Measurements from ENCODE around the gene GATAD2B. TPM values are rescaled to one million over a fixed set of nuclear protein-coding genes. Genes with fewer than 3 reads are reported as not detected.

The GATAD2B gene
- 10 to 100 TPM; 53.6 to 57.5 TPM for total RNA-seq

- CTCF ChIA-PET = interaction anchor here (0.6 to 5.2 kb wide), 6 partner anchors 22 to 225 kb away, joined by 3 to 28 read pairs (median 4); partner anchors contain the start of genes DENND4B and RPS27
- POLR2A ChIA-PET = interaction anchor here (0.6 to 3.2 kb wide), 13 partner anchors 17 to 1966 kb away, joined by 3 to 32 read pairs (median 5); partner anchors contain the start of genes DENND4B, JTB, RPS27 and SLC39A1
These were observed at the start of gene GATAD2B for GRCh38 chr1:153922972-153923925. Gene GATAD2B (minus strand): TSS chr1:153922972. CDS start chr1:153828347, 94,625 bp downstream.

GRCh38 chr1:153970346-153970745, 47.6 kb upstream of the GATAD2B start:
- ChIA-PET CTCF (interaction anchor here (0.7 to 1.0 kb wide), 2 partner anchors 24 to 384 kb away, joined by 3 to 6 read pairs; no protein-coding TSS in a partner anchor), POLR2A (no interaction called here)

- POLR2A ChIA-PET = interaction anchor here (0.8 to 1.0 kb wide), 2 partner anchors 23 to 335 kb away, joined by 3 read pairs; partner anchors contain the start of genes CHTOP and DENND4B
- CTCF ChIA-PET = interaction anchor here (4.1 kb wide), 2 partner anchors 18 to 22 kb away, joined by 17 to 31 read pairs; partner anchors contain the start of genes DENND4B and RAB13
These were observed 46.2 kb upstream of the GATAD2B start for GRCh38 chr1:153968972-153969371.

GRCh38 chr1:153968408-153968807, 45.6 kb upstream of the GATAD2B start:
- ChIA-PET CTCF (interaction anchor here (2.8 to 4.1 kb wide), 3 partner anchors 9 to 21 kb away, joined by 17 to 31 read pairs (median 21); partner anchors contain the start of genes DENND4B, JTB and RAB13), POLR2A (interaction anchor here (0.8 to 3.8 kb wide), 4 partner anchors 8 to 334 kb away, joined by 3 to 37 read pairs (median 13); partner anchors contain the start of genes CHTOP, DENND4B, JTB and RPS27)

DNA sequence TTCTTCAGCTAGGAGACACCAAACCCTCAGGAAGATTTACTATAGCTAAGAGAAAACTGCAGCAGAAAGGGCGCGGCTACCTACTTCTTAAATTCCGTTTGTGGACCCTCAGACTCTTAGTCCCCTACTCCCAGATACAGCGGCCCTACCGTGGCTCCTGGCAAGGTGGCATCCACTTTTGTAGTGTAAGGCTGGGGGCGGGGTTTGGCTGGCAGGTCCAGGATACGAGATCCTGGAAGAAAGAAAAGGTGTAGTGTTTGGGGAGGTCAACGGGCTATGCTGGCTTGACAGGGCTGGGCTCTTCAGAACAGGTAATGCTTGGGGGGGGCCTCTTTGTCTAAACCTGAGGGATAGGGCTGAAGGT, 45.2 kb upstream of the GATAD2B start:
- CTCF ChIA-PET = interaction anchor here (1.0 to 4.1 kb wide), 8 partner anchors 10 to 290 kb away, joined by 3 to 31 read pairs (median 8); partner anchors contain the start of genes CRTC2, DENND4B, JTB and NPR1
- POLR2A ChIA-PET = interaction anchor here (0.8 to 3.8 kb wide), 7 partner anchors 9 to 334 kb away, joined by 3 to 37 read pairs (median 4); partner anchors contain the start of genes CHTOP, CRTC2, DENND4B and JTB

GRCh38 chr1:153967107-153967999, 44.6 kb upstream of the GATAD2B start, which contains the start of gene CREB3L4:
Gene CREB3L4 (plus strand): TSS chr1:153967902. CDS start chr1:153968526, 624 bp downstream.
- ChIA-PET CTCF (interaction anchor here (0.8 to 4.1 kb wide), 11 partner anchors 9 to 289 kb away, joined by 3 to 31 read pairs (median 5); partner anchors contain the start of genes CRTC2, DENND4B, JTB and NPR1), POLR2A (interaction anchor here (0.6 to 3.8 kb wide), 10 partner anchors 9 to 334 kb away, joined by 3 to 37 read pairs (median 6); partner anchors contain the start of genes CHTOP, CRTC2, DENND4B and JTB)

DNA sequence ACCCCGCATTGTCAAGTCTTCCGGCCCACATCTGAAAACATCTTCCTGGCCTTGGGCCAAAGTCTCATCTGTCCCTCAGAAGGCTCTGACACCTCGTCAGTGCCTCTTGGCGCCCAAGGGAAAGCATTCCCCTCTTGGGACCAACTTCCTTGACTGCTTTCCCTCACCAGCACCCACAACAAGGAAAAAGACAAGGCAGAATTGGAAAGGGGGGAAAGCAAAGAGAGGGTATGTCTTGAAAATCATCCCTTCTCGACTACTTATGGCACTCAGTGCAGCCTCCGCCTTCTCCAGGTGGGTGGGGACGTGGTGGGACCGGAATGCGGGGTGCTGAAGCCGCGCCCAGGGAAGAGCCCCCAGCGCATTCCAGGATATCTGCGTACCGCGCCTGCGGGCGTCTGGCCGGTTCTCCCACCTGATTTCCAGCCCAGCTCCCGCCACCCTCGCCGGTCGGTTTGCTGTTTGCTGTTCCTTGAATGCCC, 41.1 kb upstream of the GATAD2B start:
- ChIA-PET CTCF (interaction anchor here (0.9 to 2.5 kb wide), 4 partner anchors 12 to 22 kb away, joined by 4 to 18 read pairs (median 8); partner anchors contain the start of genes DENND4B, JTB and RAB13), POLR2A (interaction anchor here (0.6 to 2.2 kb wide), 5 partner anchors 8 to 160 kb away, joined by 4 to 21 read pairs (median 5); partner anchors contain the start of genes DENND4B and RPS27)

DNA sequence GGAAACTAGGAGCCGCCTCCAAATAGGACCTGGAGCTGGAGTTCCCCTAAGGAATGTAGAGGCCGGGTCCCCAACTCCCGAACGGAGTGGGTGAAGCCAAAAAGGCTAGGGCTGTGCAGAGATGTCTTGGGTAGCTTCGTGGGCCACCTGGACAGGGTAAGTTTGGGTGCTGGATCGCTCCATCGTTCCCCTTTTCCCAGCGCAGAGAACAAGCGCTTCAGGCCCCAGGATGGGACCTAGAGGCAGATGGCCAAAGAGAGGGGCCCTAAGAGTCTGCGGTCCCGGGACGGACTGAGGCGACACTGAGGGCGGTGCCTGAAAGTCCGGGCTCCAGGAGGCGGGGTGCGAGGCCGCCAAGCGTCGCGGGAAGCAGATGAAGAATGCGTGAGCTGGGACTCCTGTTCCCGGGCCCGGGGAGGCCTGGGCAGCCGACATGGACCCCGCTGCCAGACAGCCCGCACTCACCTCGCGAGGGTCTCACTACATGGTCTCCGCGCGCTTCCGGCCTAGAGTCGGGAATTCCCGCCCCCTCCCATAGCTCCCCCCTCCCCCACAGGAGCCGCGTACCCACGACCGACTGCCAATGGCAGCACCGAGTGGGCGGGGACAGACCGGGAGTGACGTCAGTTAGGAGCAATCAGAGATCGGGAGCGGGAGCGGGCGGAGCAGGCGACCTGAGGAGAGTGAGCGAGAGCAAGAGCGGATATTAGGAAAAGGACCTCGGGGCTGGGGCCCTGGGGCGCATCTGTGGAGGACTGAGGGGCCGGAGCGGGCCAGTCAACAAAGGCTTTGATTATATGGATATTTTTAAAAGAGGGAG, 40.5 kb upstream of the GATAD2B start, which contains the start of gene SLC39A1:
SLC39A1 (minus strand) TSS at position 508 of the 820 bp plus-strand sequence. CDS start 822 bp downstream, outside the sequence.
- CTCF ChIA-PET = interaction anchor here (0.9 to 2.5 kb wide), 6 partner anchors 9 to 23 kb away, joined by 3 to 18 read pairs (median 4); partner anchors contain the start of genes DENND4B, JTB and RAB13
- POLR2A ChIA-PET = interaction anchor here (0.6 to 2.2 kb wide), 10 partner anchors 9 to 328 kb away, joined by 3 to 21 read pairs (median 4); partner anchors contain the start of genes DENND4B, GATAD2B, JTB and RPS27

GRCh38 chr1:153962088-153963029, 39.6 kb upstream of the GATAD2B start:
- POLR2A ChIA-PET = interaction anchor here (0.9 to 2.2 kb wide), 4 partner anchors 15 to 39 kb away, joined by 8 to 21 read pairs (median 9); partner anchors contain the start of genes DENND4B, GATAD2B, JTB and RPS27
- CTCF ChIA-PET = interaction anchor here (0.9 to 2.5 kb wide), 6 partner anchors 8 to 24 kb away, joined by 3 to 18 read pairs (median 4); partner anchors contain the start of genes DENND4B, JTB and RAB13

- CTCF ChIA-PET = no interaction called here
- POLR2A ChIA-PET = no interaction called here
These were observed 38.6 kb upstream of the GATAD2B start for GRCh38 chr1:153961421-153961820.

DNA sequence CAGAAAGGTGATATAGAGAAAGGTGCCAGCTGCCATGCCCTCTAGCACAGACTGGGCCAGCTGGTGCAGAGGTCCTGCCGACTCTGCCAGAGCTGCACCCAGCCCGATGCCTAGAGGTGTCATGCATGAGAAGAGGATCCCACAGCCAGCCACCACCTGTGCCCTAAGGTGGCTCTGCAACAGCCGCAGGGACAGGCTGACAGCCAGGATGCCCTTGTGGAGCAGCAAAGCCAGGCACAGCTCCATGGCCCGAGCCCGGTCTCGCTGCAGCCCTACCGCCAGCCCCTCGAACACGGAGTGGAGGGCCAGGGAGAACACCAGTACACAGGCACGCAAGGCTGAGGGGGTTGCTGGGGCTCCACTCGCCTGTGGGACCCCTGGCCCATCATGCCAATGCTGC, 37.4 kb upstream of the GATAD2B start:
- ChIA-PET POLR2A (no interaction called here), CTCF (no interaction called here)

- ChIA-PET POLR2A (no interaction called here), CTCF (interaction anchor here (1.5 to 1.6 kb wide), 2 partner anchors 9 to 19 kb away, joined by 4 to 5 read pairs; partner anchors contain the start of gene JTB)
These were observed 36.7 kb upstream of the GATAD2B start for GRCh38 chr1:153959454-153959853.

- POLR2A ChIA-PET = interaction anchor here (1.0 to 3.6 kb wide), 3 partner anchors 9 to 13 kb away, joined by 3 to 22 read pairs (median 8); partner anchors contain the start of genes CREB3L4 and DENND4B
- CTCF ChIA-PET = interaction anchor here (1.5 to 2.1 kb wide), 4 partner anchors 8 to 19 kb away, joined by 4 to 8 read pairs (median 6); partner anchors contain the start of genes CREB3L4, DENND4B and JTB
These were observed 36.1 kb upstream of the GATAD2B start for GRCh38 chr1:153958961-153959260.

DNA sequence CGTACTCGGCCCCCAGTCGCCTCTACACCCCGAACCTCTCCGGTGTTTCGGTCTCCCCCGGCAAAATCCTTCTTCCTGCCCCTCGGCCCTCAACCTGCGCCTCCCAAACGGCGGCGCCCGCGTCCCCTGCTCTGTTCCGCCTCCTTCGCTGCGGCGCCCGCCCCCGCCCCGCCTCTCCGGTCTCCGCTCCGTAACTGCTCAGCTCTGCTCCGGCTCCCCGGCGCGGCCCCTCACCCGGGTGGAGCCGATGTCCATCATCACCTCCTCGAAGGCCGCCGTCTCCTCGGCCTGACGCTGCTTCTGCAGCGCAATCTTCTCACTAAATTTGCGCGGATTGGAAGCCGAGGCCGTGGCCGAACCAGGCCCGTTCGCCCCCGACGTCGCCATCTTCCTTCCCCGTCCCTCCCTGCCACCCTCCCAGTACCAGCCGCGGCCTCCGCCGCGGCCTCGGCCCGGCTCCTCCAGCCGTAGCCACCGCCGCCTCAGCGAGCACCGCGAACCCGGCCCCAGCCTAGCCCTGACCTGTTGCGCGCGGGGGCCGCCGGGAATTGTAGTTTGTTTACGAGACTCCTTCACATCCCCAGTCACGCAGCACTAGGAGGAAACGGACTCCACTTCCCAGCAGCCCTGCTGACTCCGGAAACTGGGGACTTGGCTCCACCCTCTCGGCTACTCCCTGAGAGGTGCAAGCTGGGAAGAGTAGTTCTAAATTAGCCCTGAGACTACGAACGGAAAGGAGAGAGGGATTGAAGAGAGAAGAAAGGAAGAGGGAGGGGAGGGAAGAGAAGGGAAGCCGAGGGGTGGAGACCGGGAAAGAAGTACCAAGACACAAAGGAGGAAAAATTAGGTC, 35.6 kb upstream of the GATAD2B start, which contains the start of gene CRTC2:
CRTC2 (minus strand) TSS at position 502 of the 850 bp plus-strand sequence; CDS start at position 387, 115 bp downstream.
- ChIA-PET POLR2A (interaction anchor here (0.6 to 3.6 kb wide), 5 partner anchors 8 to 229 kb away, joined by 3 to 22 read pairs (median 5); partner anchors contain the start of genes CREB3L4 and DENND4B), CTCF (interaction anchor here (0.6 to 2.1 kb wide), 7 partner anchors 8 to 298 kb away, joined by 3 to 8 read pairs (median 4); partner anchors contain the start of genes CREB3L4, DENND4B, JTB and RAB13)
